T-helper 22 cell (primary cell): ENCODE results near the gene PLD4.

Source experiments
- DNase-seq: peaks from one replicate; pipeline ENCODE4 v3.0.0-alpha.2; 2020; ENCODE audit warnings: low read depth

PLD4 gene

GRCh38 chr14:104956290-104956890 lies 31.7 kb downstream of the PLD4 start:
- DNase-seq, result no peak

GRCh38 chr14:104957146-104958113 lies 32.8 kb downstream of the PLD4 start:
- no peak for DNase-seq

- DNase-seq, result no peak
Measured at GRCh38 chr14:104964546-104964945, 39.9 kb downstream of the PLD4 start.

GRCh38 chr14:104965561-104966231 lies 41.0 kb downstream of the PLD4 start:
- DNase-seq, result no peak

- no peak for DNase-seq
Measured at GRCh38 chr14:104966261-104966865, 41.7 kb downstream of the PLD4 start.

GRCh38 chr14:104966981-104967385 lies 42.3 kb downstream of the PLD4 start:
- no peak for DNase-seq

- DNase-seq, result no peak
Measured at GRCh38 chr14:104967386-104968152, 42.9 kb downstream of the PLD4 start.

- DNase-seq, result no peak
Measured at GRCh38 chr14:104968153-104968527, 43.5 kb downstream of the PLD4 start.

- no peak for DNase-seq
Measured at GRCh38 chr14:104968541-104969401, 44.1 kb downstream of the PLD4 start.

- DNase-seq, result no peak
Measured at GRCh38 chr14:104969741-104970230, 45.1 kb downstream of the PLD4 start.

- no peak for DNase-seq
Measured at GRCh38 chr14:104970231-104971068, 45.8 kb downstream of the PLD4 start.

GRCh38 chr14:104971447-104972240 lies 47.0 kb downstream of the PLD4 start:
- no peak for DNase-seq

- DNase-seq, result no peak
Measured at GRCh38 chr14:104972301-104973134, 47.8 kb downstream of the PLD4 start.

GRCh38 chr14:104973135-104973384 lies 48.4 kb downstream of the PLD4 start:
- DNase-seq, result no peak

- DNase-seq, result no peak
Measured at GRCh38 chr14:104973385-104974145, 48.9 kb downstream of the PLD4 start.

- DNase-seq, result no peak
Measured at GRCh38 chr14:104974146-104974541, 49.5 kb downstream of the PLD4 start.

GRCh38 chr14:104974665-104975390 lies 50.1 kb downstream of the PLD4 start:
- DNase-seq, result no peak
